Activated CD4-positive, alpha-beta T cell treated with anti-CD3 and anti-CD28 coated beads, Interleukin-10, Interleukin-2, amounts not matched to agents 100 ng/mL and 50 ng/mL, durations not matched to agents 16 hours and 8 hours (primary cell): Measurements from ENCODE around the gene GCG.

Experiments
- DNase-seq: peaks from one replicate; pipeline ENCODE4 v3.0.0-alpha.2; 2020

Gene GCG

GRCh38 chr2:162152147-162152546 lies at the start of gene GCG:
GCG (minus strand) TSS chr2:162152247; CDS start chr2:162149178, 3,069 bp downstream.
- DNase-seq: no peak

- no peak for DNase-seq
Measured at GRCh38 chr2:162200636-162201035, 48.6 kb upstream of the GCG start.

- DNase-seq: no peak
Measured at GRCh38 chr2:162199913-162200312, 47.9 kb upstream of the GCG start.

- DNase-seq: no peak
Measured at GRCh38 chr2:162198239-162198638, 46.2 kb upstream of the GCG start.

- no peak for DNase-seq
Measured at GRCh38 chr2:162197069-162197825, 45.2 kb upstream of the GCG start.

GRCh38 chr2:162196638-162197037 lies 44.6 kb upstream of the GCG start:
- DNase-seq: no peak

GRCh38 chr2:162188451-162188850 lies 36.4 kb upstream of the GCG start:
- no peak for DNase-seq

GRCh38 chr2:162185541-162186232 lies 33.6 kb upstream of the GCG start:
- DNase-seq: no peak

GRCh38 chr2:162184821-162185450 lies 32.9 kb upstream of the GCG start:
- no peak for DNase-seq

- DNase-seq: no peak
Measured at GRCh38 chr2:162184359-162184758, 32.3 kb upstream of the GCG start.

GRCh38 chr2:162182395-162182794 lies 30.3 kb upstream of the GCG start:
- no peak for DNase-seq

GRCh38 chr2:162177301-162177700 lies 25.3 kb upstream of the GCG start:
- DNase-seq: no peak

- no peak for DNase-seq
Measured at GRCh38 chr2:162175714-162176113, 23.7 kb upstream of the GCG start.

GRCh38 chr2:162174746-162175145 lies 22.7 kb upstream of the GCG start:
- DNase-seq: no peak

- DNase-seq: no peak
Measured at GRCh38 chr2:162172802-162173370, 20.8 kb upstream of the GCG start.

- DNase-seq: peak; percentile 3
Measured at GRCh38 chr2:162166745-162167144, 14.7 kb upstream of the GCG start.

- no peak for DNase-seq
Measured at GRCh38 chr2:162166174-162166573, 14.1 kb upstream of the GCG start.

- DNase-seq: no peak
Measured at GRCh38 chr2:162164802-162165201, 12.8 kb upstream of the GCG start.

- DNase-seq: no peak
Measured at GRCh38 chr2:162159446-162159845, 7.4 kb upstream of the GCG start.

GRCh38 chr2:162156149-162156548 lies 4.1 kb upstream of the GCG start:
- no peak for DNase-seq

- no peak for DNase-seq
Measured at GRCh38 chr2:162155093-162155492, 3.0 kb upstream of the GCG start.

- peak; percentile 76 for DNase-seq
Measured at GRCh38 chr2:162153608-162154224, 1.7 kb upstream of the GCG start.

- DNase-seq: no peak
Measured at GRCh38 chr2:162149940-162150339, 2.1 kb downstream of the GCG start.
